Measurements from ENCODE around the gene CHD8. TPM values are rescaled to one million over a fixed set of nuclear protein-coding genes. Genes with fewer than 3 reads are reported as not detected.

The CHD8 gene
- total and polyA plus RNA-seq, 2 of the 13 experiments (the other 11 are each of a cell fraction or from before 2014, with no cell fraction given), result 35.1 to 79.6 TPM

DNA sequence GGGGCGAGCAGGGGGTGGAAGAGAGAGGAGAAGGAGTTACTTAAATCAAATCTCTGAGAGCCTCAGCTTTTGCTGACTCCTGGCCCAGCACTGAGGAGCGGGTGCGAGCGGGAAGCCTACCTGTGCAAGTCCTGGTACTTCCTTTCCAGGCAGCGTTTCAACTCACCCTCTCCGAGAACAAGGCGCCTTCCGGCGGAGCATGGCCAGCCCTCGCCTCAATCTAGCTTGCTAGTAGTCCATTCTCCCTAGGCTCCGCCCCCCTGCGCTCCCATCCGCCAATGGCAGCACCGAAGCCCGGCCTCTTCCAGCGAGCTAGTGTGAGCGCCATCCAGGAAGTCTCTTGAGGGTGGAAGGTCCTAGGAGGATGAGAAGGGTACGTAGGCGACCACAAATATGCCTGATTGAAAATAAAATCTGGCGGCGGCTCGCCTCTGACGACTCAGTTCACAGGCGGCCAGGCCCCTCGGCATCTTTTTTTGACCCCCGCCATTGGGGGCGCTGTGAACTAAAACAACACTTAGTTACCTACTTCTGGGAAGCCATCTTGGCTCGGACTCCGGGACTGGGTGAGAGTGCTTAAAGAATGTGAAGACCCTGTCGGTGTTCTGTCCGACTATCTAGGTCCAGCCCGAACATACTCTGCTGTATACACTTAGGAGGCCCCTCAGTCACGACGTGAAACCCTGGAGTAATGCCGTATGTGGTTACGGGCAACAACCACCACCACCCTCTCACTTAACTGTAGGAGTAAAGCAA is at the start of gene CHD8 (continued):
- TF ChIP-seq, protein P1, sequence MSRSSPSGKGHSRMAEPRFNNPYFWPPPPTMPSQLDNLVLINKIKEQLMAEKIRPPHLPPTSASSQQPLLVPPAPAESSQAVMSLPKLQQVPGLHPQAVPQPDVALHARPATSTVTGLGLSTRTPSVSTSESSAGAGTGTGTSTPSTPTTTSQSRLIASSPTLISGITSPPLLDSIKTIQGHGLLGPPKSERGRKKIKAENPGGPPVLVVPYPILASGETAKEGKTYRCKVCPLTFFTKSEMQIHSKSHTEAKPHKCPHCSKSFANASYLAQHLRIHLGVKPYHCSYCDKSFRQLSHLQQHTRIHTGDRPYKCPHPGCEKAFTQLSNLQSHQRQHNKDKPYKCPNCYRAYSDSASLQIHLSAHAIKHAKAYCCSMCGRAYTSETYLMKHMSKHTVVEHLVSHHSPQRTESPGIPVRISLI (CRISPR knock-in tag; IDR thresholded peaks at IDR 0.05; ENCODE audit: borderline replicate concordance), result no peak
- TF ChIP-seq SOX6 (IDR thresholded peaks at IDR 0.05) (no peak), SOX6 (CRISPR knock-in tag; IDR thresholded peaks at IDR 0.05) (peak; percentile 78), MTF1 (CRISPR knock-in tag; IDR thresholded peaks at IDR 0.05) (no peak), ZNF672 (CRISPR knock-in tag; IDR thresholded peaks at IDR 0.05) (no peak), ZNF484 (CRISPR knock-in tag; IDR thresholded peaks at IDR 0.05; ENCODE audit: borderline replicate concordance, low read depth) (no peak), HOXA9 (CRISPR knock-in tag; IDR thresholded peaks at IDR 0.05; ENCODE audit: borderline replicate concordance) (no peak), MED13 (CRISPR knock-in tag; IDR thresholded peaks at IDR 0.05) (no peak), ZNF292 (CRISPR knock-in tag; IDR thresholded peaks at IDR 0.05; ENCODE audit: borderline replicate concordance, low read depth) (no peak; the same call in 1 of the 2 replicates), ZSCAN31 (CRISPR knock-in tag; IDR thresholded peaks at IDR 0.05; ENCODE audit: low read depth) (peak; percentile 94), MEIS1 (CRISPR knock-in tag; IDR thresholded peaks at IDR 0.05; ENCODE audit: borderline replicate concordance) (no peak), ZNF101 (CRISPR knock-in tag; IDR thresholded peaks at IDR 0.05; ENCODE audit: borderline replicate concordance, low read depth) (no peak), SP5 (CRISPR knock-in tag; IDR thresholded peaks at IDR 0.05; ENCODE audit: borderline replicate concordance, low read depth) (peak; percentile 75), ZNF441 (CRISPR knock-in tag; IDR thresholded peaks at IDR 0.05; ENCODE audit: borderline replicate concordance) (peak; percentile 66; the same call in 1 of the 2 replicates), CBX1 (IDR thresholded peaks at IDR 0.05; ENCODE audit: low read depth) (no peak), FOXK1 (CRISPR knock-in tag; IDR thresholded peaks at IDR 0.05; ENCODE audit: borderline replicate concordance, low read depth) (peak; percentile 92)
- TF ChIP-seq, protein P2, sequence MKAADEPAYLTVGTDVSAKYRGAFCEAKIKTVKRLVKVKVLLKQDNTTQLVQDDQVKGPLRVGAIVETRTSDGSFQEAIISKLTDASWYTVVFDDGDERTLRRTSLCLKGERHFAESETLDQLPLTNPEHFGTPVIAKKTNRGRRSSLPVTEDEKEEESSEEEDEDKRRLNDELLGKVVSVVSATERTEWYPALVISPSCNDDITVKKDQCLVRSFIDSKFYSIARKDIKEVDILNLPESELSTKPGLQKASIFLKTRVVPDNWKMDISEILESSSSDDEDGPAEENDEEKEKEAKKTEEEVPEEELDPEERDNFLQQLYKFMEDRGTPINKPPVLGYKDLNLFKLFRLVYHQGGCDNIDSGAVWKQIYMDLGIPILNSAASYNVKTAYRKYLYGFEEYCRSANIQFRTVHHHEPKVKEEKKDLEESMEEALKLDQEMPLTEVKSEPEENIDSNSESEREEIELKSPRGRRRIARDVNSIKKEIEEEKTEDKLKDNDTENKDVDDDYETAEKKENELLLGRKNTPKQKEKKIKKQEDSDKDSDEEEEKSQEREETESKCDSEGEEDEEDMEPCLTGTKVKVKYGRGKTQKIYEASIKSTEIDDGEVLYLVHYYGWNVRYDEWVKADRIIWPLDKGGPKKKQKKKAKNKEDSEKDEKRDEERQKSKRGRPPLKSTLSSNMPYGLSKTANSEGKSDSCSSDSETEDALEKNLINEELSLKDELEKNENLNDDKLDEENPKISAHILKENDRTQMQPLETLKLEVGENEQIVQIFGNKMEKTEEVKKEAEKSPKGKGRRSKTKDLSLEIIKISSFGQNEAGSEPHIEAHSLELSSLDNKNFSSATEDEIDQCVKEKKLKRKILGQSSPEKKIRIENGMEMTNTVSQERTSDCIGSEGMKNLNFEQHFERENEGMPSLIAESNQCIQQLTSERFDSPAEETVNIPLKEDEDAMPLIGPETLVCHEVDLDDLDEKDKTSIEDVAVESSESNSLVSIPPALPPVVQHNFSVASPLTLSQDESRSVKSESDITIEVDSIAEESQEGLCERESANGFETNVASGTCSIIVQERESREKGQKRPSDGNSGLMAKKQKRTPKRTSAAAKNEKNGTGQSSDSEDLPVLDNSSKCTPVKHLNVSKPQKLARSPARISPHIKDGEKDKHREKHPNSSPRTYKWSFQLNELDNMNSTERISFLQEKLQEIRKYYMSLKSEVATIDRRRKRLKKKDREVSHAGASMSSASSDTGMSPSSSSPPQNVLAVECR (CRISPR knock-in tag; IDR thresholded peaks at IDR 0.05; ENCODE audit: borderline replicate concordance), result peak; percentile 98
- TF ChIP-seq, protein P3, sequence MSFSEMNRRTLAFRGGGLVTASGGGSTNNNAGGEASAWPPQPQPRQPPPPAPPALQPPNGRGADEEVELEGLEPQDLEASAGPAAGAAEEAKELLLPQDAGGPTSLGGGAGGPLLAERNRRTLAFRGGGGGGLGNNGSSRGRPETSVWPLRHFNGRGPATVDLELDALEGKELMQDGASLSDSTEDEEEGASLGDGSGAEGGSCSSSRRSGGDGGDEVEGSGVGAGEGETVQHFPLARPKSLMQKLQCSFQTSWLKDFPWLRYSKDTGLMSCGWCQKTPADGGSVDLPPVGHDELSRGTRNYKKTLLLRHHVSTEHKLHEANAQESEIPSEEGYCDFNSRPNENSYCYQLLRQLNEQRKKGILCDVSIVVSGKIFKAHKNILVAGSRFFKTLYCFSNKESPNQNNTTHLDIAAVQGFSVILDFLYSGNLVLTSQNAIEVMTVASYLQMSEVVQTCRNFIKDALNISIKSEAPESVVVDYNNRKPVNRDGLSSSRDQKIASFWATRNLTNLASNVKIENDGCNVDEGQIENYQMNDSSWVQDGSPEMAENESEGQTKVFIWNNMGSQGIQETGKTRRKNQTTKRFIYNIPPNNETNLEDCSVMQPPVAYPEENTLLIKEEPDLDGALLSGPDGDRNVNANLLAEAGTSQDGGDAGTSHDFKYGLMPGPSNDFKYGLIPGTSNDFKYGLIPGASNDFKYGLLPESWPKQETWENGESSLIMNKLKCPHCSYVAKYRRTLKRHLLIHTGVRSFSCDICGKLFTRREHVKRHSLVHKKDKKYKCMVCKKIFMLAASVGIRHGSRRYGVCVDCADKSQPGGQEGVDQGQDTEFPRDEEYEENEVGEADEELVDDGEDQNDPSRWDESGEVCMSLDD (CRISPR knock-in tag; IDR thresholded peaks at IDR 0.05; ENCODE audit: borderline replicate concordance), result no peak
